HG02623 (cell line): ENCODE measurements around the gene EOMES.
A peak's percentile ranks its signal among the peaks of the same experiment; 100 is the strongest.

Experiments
- ATAC-seq: cut with Tn5 transposase; IDR thresholded peaks from one replicate; pipeline ENCODE4 v1.9.1; 2021; ENCODE audit warnings: moderate library complexity; ENCODE audit not compliant: unreplicated experiment

The EOMES gene

GRCh38 chr3:27681249-27681748, 40.8 kb downstream of the EOMES start:
- peak; percentile 52 for ATAC-seq

- ATAC-seq: no peak
These were observed 41.4 kb downstream of the EOMES start for GRCh38 chr3:27680517-27681246.

- ATAC-seq: no peak
These were observed 42.4 kb downstream of the EOMES start for GRCh38 chr3:27679691-27680090.

DNA sequence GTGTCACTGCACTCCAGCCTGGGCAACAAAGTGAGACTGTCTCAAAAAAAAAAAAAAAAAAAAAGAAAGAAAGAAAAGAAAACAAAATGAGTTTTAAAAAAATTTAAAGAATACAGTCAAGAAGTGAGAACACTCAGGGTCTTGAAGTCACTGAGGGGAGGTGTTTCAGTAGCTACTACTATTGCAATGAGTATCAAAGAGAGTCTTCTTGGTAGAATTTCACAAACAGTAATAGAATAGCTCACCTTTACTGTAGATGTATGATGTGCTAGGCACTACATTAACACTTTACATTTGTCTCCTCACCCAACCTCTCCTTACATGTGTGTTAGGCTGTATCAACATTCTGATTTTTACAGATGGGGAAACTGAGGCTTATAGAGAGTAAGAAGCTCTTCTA, 43.9 kb downstream of the EOMES start:
- no peak for ATAC-seq

GRCh38 chr3:27677565-27677964, 44.6 kb downstream of the EOMES start:
- ATAC-seq: no peak

DNA sequence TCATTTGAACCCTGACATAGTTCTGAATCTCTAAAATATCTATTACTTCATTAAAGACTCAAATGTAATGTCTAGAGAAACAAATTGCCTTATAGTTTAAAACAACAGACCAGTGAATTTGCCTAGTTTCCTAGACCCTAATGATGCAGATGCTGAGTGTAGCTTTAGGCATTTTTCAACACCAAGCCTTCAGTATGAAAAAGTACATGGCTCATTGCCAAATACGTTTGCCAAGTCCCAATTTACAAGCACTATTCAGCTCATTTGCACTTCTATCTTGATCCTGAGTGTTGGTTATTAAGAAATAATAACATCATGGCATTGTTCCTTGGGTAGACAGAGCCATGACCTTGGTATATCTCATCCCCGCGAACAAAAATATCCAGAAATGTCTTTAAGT, 46.8 kb downstream of the EOMES start:
- no peak for ATAC-seq

GRCh38 chr3:27673701-27674100, 48.4 kb downstream of the EOMES start:
- ATAC-seq: no peak

DNA sequence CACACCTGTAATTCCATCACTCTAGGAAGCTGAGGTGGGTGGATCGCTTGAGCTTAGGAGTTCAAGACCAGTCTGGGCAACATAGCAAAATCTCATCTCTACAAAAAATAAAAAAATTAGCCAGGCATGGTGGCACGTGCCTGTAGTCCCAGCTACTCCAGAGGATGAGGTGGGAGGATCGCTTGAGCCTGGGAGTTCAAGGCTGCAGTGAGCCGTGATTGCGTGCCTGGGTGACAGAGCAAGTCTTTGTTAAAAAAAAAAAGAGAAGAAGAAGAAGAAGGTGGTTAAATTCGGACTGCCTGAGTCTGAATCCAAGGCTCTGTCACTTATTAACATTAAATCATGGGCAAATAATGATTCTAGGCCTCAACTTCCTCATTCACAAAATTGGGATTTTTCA, 51.0 kb downstream of the EOMES start:
- no peak for ATAC-seq

GRCh38 chr3:27670619-27671018, 51.5 kb downstream of the EOMES start:
- no peak for ATAC-seq

GRCh38 chr3:27669591-27669990, 52.5 kb downstream of the EOMES start:
- peak; percentile 53 for ATAC-seq

DNA sequence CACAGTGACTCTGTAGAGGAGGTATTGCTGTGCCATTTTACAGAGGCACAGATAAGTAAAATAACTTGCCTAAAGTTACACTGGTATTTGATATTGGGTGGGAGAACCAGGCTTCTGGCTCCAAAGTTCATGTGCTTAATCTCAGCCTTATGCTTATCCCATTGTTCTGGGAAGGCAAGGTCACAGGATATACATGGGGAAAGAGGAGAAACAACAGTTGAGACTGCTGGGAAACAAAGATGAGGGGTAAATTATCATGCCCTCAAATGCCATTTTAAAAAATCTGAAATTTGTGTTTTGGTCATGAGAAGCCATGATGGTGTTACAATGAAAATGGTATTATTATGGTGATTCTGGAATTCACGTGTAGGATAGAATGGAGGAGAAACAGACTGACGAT, 54.4 kb downstream of the EOMES start:
- no peak for ATAC-seq

DNA sequence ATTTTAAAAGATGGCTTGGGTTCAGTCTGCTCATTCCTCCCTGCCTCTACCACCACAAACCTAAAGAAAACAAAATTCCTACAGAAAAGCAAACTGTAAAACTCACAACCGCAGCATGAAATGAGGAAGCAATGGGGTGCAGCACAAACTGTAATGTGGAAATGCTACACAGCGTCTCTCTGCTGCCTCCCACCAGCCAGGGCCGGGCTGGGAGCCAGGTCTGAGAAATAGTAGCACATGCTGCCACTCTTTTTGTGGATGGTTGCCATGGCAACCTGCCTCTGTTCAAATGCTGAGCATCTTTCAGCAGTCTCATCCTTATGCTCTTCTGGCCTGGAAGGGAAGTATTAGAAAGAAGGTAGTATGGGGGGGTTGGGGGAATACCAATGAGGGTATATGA, 55.4 kb downstream of the EOMES start:
- ATAC-seq: peak; percentile 23

GRCh38 chr3:27666272-27666671, 55.9 kb downstream of the EOMES start:
- peak; percentile 58 for ATAC-seq
